Raji (cell line): ENCODE data around the gene CENATAC.
A peak's percentile ranks its signal among the peaks of the same experiment; 100 is the strongest.

Source experiments
- POLR2A ChIP-seq: IDR thresholded peaks from 2 replicates; pipeline ENCODE4 v1.6.1; 2011; ENCODE audit warnings: low read depth, low read length, control low read depth; ENCODE audit not compliant: insufficient read depth

CENATAC gene

DNA sequence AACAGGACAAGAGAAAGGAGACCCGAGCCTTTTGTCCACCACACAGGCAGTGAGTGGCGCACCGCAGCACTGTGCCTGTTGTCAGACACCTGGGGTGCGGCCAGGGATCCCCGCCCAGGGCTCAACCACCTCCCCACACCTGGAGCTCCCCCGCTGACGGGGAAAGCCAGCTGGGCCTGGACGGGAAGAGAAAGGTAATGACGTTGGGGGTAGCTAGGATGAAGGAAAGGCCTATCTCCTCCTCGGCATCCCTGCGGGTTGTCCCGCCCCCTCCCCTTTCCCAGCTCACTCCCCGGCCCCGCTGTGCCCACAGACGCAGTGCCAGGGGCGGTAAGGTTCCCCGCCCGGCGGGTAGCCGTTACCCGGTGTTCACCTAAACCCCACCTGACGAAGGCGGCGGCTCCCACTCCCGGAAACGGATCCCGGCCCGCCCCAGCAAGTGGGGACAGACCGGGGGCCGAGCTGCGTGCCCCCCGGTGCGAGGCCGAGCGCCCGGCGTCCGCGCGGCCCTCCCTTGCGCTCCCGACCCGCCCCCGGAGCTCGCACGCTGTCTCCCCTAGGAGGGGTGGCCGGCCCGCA is 58.6 kb downstream of the CENATAC start:
- TF ChIP-seq POLR2A = no peak

- TF ChIP-seq POLR2A = peak; percentile 79
Measured at GRCh38 chr11:119057000-119057769, 59.2 kb downstream of the CENATAC start, which contains the start of gene HYOU1. TSS of gene HYOU1 (minus strand) at chr11:119057205. CDS start at chr11:119056160, 1,045 bp downstream.

DNA sequence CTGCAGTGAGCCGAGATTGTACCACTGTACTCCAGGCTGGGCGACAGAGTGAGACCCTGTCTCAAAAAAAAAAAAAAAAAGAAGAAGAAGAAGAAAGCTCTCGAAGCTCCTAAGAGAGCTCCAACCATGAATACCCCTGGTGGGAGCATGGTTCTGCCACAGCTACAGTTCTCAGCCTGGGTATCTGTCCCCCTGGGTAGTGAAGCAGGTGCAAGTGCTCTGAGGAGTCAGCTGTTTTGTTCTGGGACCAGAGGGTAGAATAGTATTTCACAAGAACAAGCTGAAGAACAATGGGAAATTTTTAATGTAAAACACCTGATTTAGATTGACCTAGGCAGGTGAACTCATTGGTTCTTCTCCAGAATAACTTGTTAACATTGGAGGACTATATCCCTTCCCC is 63.3 kb downstream of the CENATAC start:
- no peak for TF ChIP-seq POLR2A

DNA sequence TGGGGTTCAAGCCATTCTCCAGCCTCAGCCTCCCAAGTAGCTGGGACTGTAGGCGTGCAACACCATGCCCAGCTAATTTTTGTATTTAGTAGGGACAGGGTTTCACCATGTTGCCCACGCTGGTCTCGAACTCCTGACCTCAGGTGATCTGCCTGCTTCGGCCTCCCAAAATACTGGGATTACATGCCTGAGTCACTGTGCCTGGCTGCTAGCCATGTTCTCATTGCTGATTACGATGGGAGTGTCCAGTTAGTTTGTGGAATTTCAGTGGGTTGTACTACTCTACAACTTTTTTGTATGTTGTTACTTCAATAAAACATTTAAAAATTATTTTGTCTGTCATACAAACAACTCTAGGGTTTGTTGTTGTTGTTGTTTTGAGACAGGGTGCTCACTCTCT is 64.8 kb downstream of the CENATAC start:
- TF ChIP-seq POLR2A = no peak

DNA sequence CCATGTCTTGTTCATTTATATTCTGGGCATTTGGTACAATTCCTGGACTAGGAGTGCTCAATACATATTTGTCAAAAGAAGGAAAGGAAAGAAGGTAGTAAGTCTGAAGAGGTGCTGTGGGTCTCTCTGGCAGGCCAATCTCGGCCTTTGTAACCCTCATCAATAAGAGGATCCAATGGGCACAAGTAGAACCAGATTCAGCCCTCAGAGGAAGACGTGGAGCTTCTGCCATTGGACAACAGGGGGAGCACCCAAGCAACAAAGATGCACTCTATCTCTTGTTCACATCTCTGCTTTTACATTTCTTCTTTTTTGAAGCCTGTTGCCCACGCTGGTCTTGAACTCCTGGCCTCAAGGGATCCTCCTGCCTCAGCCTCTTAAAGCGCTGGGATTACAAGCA is 67.4 kb downstream of the CENATAC start:
- no peak for TF ChIP-seq POLR2A
